Measurements from ENCODE around the gene CAPN2.

GRCh38 chr1:223727541-223727940 is 15.2 kb downstream of the CAPN2 start:
- TF ChIP-seq REST (IDR thresholded peaks at IDR 0.05; ENCODE audit: insufficient replicate concordance, low read depth) (no peak), CTCF (IDR thresholded peaks at IDR 0.05; ENCODE audit: insufficient read depth, low read length) (no peak)
